ENCODE measurements around the gene TPCN2.
A peak's percentile ranks its signal among the peaks of the same experiment; 100 is the strongest.
"Not testable (repeated sequence)": the region's sequence is repeated elsewhere in the genome, so short reads cannot be mapped to it uniquely, and the experiment has no call there.

The TPCN2 gene

GRCh38 chr11:69132301-69132670, 83.6 kb downstream of the TPCN2 start:
- DNase-seq, result no peak

- no peak for DNase-seq
These were observed 84.5 kb downstream of the TPCN2 start for GRCh38 chr11:69133251-69133650.

GRCh38 chr11:69134182-69134581, 85.5 kb downstream of the TPCN2 start:
- not testable (repeated sequence) for DNase-seq

- no peak for DNase-seq
These were observed 86.2 kb downstream of the TPCN2 start for GRCh38 chr11:69134957-69135356.

- DNase-seq, result no peak
These were observed 87.0 kb downstream of the TPCN2 start for GRCh38 chr11:69135420-69136363.

- no peak for DNase-seq
These were observed 87.7 kb downstream of the TPCN2 start for GRCh38 chr11:69136471-69136870.

GRCh38 chr11:69137151-69137844, 88.6 kb downstream of the TPCN2 start:
- no peak for DNase-seq

- no peak for DNase-seq
These were observed 89.5 kb downstream of the TPCN2 start for GRCh38 chr11:69138265-69138664.

- DNase-seq, result not testable (repeated sequence)
These were observed 91.4 kb downstream of the TPCN2 start for GRCh38 chr11:69140161-69140560.

GRCh38 chr11:69140635-69141034, 91.9 kb downstream of the TPCN2 start:
- DNase-seq, result no peak

GRCh38 chr11:69141742-69142141, 93.0 kb downstream of the TPCN2 start:
- no peak for DNase-seq

GRCh38 chr11:69142895-69143294, 94.2 kb downstream of the TPCN2 start:
- DNase-seq, result no peak

GRCh38 chr11:69144316-69145049, 95.8 kb downstream of the TPCN2 start:
- no peak for DNase-seq

GRCh38 chr11:69145050-69145380, 96.3 kb downstream of the TPCN2 start:
- peak; percentile 34 for DNase-seq

- no peak for DNase-seq
These were observed 99.6 kb downstream of the TPCN2 start for GRCh38 chr11:69148377-69148762.

- DNase-seq, result no peak
These were observed 100.1 kb downstream of the TPCN2 start for GRCh38 chr11:69148806-69149205.

- DNase-seq, result not testable (repeated sequence)
These were observed 100.8 kb downstream of the TPCN2 start for GRCh38 chr11:69149338-69150045.

GRCh38 chr11:69150175-69150574, 101.4 kb downstream of the TPCN2 start:
- no peak for DNase-seq

GRCh38 chr11:69151836-69152235, 103.1 kb downstream of the TPCN2 start:
- no peak for DNase-seq

GRCh38 chr11:69152733-69153421, 104.1 kb downstream of the TPCN2 start:
- DNase-seq, result no peak

GRCh38 chr11:69153661-69154060, 104.9 kb downstream of the TPCN2 start:
- DNase-seq, result no peak

GRCh38 chr11:69154211-69154913, 105.6 kb downstream of the TPCN2 start:
- DNase-seq, result no peak
